ENCODE measurements around the gene A2M.

A2M gene

DNA sequence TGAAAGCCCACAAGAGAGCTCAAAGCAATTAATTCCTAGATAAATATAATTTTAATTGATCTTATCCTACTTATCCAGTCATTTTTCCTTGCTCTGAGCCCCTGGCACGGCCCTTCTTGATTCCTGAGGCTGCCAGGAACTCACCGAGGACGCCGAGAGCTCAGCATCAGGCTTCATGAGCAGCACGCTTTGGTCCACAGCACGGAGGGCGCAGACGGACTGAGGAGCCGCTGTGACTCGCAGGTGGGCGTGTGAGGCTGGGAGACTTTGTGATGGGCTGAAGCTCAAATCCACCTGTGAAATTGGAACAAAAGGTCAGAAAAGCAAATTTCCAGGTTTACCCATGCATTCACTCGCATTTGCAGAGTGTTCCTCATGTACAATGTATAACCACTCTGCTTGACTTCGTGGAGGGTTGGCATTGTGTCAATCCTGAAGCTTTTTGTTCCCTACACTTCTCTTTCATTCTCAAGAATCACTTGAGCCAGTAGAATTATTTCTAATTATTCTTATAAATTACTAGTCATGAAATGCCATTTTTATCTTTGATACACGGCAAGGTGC lies 17.2 kb downstream of the A2M start:
- DNase-seq (ENCODE audit: low read depth): no peak

GRCh38 chr12:9098115-9098452 lies 17.6 kb downstream of the A2M start:
- no peak for DNase-seq (ENCODE audit: low read depth)

GRCh38 chr12:9096563-9097176 lies 19.0 kb downstream of the A2M start:
- no peak for DNase-seq (ENCODE audit: low read depth)

- DNase-seq (ENCODE audit: low read depth): no peak
Observed at GRCh38 chr12:9095322-9095721, 20.4 kb downstream of the A2M start.

DNA sequence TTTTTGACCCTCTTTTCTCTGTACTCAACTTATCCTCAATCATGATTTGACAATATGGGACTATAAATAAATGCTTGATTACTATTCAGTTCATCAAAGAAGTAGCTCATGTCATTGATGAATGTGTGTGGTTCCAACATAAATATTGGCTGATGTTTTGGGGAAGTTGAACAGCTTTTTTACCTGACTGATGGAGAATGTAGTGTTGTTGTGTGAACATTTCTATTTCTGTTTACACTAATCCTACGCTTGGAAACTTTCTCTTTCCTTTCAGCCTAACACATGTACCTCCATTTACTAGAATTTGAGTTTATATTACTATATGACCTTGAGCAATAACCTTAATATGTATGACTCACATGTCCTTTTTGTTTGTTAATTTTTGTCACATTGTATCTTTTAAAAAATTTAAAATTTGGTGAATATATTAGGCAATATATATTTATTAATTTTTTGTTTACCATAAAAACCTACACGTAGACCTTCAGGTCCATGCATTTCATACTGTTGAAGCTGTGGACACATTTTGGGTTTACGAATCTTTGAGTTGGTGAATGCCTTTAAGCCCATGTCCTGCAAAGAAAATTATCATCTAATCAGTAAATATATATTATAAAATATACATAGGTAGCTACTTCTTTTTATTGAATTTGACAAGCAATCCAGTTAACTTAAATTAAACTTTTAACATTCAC lies 21.1 kb downstream of the A2M start:
- no peak for DNase-seq (ENCODE audit: low read depth)

- no peak for DNase-seq (ENCODE audit: low read depth)
Observed at GRCh38 chr12:9091891-9092598, 23.7 kb downstream of the A2M start.

DNA sequence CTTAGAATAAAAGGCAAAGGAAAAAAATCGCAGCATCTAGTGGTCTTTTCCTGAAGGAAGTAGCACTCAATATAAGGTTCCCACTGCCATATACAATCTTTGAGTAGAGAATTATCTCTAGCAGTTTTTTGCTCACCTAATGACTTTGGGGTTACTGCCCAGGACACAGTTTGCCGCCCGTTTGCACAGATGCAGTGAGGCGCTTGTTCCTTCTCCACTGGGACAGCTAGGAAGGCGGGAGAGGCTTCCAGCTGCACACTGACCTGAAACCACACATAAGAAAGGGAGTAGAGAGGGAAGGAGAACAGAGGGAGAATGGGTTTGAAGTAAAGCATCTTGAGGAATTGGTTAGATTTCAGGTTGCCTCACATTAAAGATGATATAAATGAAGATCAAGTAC lies 25.5 kb downstream of the A2M start:
- DNase-seq (ENCODE audit: low read depth): no peak

DNA sequence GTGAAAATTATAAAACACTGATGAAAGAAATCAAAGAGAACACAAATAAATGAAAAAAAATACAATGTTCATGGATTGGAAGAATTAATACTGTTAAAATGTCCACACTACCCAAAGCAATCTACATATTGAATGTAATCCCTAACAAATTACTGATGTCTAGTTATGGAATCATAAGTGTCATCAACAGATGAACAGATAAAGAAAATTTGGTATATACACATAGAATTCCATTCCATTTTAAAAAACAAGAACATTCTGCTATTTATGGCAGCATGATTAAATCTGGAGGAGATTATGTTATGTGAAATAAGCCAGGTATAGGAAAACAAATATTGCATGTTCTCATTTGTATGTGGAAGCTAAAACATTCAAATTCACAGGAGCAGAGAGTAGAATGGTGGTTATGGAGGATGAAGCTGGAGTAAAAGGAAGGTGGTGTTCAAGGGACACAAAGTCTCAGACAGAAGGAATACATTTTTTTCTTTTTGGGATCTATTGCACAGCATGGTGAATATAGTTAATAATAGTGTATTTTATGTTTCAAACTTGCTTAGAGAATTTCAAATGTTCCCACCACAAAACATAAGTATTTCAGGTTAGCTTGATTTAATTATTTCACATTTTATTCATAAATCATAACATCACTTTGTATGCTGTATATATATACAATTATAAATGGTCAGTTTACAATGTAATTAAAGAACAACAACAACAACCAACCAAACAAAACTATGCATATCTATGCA lies 28.5 kb downstream of the A2M start:
- DNase-seq (ENCODE audit: low read depth): no peak

- DNase-seq (ENCODE audit: low read depth): no peak
Observed at GRCh38 chr12:9086087-9086486, 29.6 kb downstream of the A2M start.

- no peak for DNase-seq (ENCODE audit: low read depth)
Observed at GRCh38 chr12:9084417-9084816, 31.3 kb downstream of the A2M start.

DNA sequence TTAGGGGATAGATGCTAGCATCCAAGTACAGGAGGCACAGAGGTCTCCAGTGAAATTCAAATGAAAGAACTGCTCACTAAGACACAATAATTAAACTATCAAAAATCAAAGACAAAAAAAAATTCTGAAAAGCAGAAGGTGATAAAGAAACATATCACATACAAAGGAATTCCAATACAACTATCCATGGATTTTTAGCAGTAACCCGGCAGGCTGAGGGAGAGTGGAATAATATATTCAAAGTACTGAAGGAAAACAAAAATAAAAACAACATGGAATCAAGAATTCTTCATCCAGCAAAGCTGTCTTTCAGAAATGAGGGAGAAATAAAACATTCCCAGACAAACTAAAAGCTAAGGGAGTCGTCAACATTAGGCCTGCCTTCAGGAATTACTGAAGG lies 31.9 kb downstream of the A2M start:
- DNase-seq (ENCODE audit: low read depth): no peak

DNA sequence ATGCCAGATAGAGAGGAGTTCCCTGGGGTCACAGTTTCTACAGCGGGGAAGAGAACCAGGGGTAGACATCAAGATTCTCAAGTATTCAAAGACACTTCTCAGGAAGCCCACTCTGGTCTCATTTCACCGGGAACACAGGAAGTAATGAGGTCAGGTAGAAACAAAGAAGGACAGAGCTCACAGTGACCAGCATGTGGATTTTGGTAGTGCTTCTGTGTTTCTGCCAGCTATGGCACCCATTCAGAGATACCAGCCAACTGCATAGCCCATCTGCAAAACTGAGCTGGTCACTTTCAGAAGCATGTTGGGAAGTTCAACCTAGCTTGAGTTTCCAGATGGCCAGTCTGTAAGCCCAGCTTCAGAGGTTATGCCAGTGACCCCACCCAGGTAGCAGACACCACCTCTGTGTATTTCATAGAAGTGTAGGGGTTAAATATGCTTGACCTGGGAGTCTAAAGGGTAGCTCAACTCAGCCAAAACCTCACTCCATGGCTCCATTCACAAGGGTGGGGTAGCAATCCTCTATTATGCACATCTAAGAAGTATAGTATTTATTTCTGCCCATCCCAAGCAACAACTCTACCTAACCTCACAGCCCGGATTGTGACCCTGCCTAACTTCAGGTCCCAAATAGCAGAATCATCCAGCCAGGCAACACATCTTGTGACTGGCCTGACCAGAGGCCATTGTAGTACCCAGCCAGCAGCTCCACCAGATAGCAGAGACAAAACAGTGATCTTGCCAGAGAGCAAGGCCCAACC lies 33.9 kb downstream of the A2M start:
- DNase-seq (ENCODE audit: low read depth): no peak

- no peak for DNase-seq (ENCODE audit: low read depth)
Observed at GRCh38 chr12:9079883-9080675, 35.6 kb downstream of the A2M start.

DNA sequence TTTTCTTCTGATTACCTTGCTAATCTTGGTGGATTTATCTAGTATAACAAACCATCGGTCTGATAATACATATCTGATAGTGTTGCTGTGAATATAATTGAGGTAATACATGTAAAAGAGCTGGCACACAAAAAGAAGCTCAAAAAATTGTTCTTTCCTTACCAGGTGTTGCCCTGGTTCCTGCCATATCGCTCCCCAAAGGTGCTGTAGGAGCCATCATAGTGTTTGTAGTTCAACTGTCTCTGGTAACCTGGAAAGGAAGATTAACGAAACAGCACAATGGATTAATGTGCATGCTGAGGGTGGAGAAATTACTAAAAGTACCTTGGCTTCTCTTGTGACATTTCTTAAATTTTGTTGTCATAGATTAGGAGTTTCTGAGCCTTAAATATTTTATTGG lies 36.6 kb downstream of the A2M start:
- no peak for DNase-seq (ENCODE audit: low read depth)

- no peak for DNase-seq (ENCODE audit: low read depth)
Observed at GRCh38 chr12:9077152-9078031, 38.3 kb downstream of the A2M start.

- no peak for DNase-seq (ENCODE audit: low read depth)
Observed at GRCh38 chr12:9076733-9077132, 39.0 kb downstream of the A2M start.

DNA sequence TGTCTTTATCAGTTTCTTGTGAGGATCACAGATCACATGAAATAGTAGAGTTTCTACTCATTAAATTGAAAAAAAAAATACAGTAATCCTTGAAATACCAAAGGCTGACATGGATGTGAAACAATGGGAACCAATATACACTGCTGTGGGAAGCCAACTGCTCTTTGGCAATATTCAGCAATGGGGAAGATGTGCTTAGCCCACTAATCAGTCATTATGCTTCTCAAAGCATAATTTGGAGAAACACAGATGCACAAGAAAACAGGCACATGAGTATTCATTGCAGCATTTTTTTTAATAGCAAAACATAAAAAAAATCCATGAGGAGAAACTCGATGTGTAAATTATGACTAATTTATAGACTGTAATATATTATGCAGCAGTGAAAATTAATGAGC lies 40.6 kb downstream of the A2M start:
- no peak for DNase-seq (ENCODE audit: low read depth)

DNA sequence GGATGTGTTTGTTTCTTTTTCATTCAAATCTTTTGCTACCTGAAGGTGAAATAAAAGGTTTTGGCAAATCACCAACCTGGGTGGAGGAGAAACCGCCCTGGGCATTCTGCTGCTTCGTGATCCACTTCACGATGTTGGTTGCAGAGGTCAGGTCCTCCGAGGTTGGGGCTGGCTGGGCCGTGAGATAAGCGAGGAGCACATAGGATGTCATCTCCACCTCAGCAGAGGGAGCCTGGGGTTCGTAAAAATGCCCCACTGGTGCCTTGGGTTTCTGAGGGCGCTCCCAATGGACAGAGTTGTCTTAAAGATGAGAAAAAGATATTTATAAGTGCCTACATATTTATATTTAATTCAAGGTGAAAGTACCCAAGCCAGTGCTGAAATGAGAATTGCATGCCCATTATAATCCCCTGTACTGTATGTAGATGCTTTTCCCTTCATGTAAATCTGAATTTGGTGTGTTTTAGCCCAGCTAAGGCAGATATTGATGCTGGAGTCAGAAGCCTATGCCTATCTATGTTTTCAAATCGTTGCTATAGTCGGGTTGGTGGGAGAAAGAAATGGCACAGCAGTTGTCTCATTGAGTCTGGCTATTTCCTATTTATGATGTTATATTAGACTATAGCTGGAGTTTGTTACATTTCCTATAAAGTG lies 41.1 kb downstream of the A2M start:
- no peak for DNase-seq (ENCODE audit: low read depth)

DNA sequence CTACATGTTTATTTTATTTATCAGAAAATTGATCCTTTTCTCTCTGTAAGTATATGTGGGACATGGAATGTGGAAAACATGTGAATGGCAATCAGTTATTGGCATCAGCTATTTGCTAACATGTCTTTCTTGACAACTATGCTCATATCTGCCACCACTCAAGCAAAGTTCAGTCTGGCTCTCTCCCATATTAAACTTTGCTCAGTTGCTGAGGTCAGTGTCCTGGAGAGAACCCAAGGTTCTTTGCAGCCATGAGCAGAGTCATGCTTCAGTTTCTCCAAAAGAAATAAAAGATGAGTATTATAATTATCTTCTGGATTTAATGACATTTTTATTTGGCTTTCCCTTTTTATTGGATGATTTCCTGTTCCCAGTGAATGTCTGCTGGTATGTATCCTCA lies 42.6 kb downstream of the A2M start:
- DNase-seq (ENCODE audit: low read depth): no peak
